Neural cell (in vitro differentiated cells): ENCODE results near the gene MYO3B. TPM values are rescaled to one million over a fixed set of nuclear protein-coding genes. Genes with fewer than 3 reads are reported as not detected.

Experiments used
- H2AFZ ChIP-seq: fragments of 200-600, 300-800 bp; sonication (generic), shearing (Covaris generic); 2 replicates; pipeline ENCODE4 v1.6.0; 2014; ENCODE audit warnings: low read depth, mild to moderate bottlenecking, antibody characterized with exemption, low read length, moderate library complexity
- H3F3A ChIP-seq: fragments of 200-600 bp; shearing (Covaris generic); 2 replicates; pipeline ENCODE4 v1.6.1; 2016; ENCODE audit warnings: mild to moderate bottlenecking, moderate library complexity, mixed read lengths, antibody characterized with exemption, low read length; ENCODE audit not compliant: insufficient read depth, poor library complexity, severe bottlenecking
- H3K27ac ChIP-seq: fragments of 200-600, 300-800 bp; sonication (generic), shearing (Covaris generic); 2 replicates; pipeline ENCODE4 v1.5.1; 2014; ENCODE audit warnings: mild to moderate bottlenecking, low read length, moderate library complexity
- H3K27me3 ChIP-seq: fragments of 300-800, 200-600 bp; sonication (generic), shearing (Covaris generic); 2 replicates; pipeline ENCODE4 v1.6.0; 2014; ENCODE audit warnings: mild to moderate bottlenecking, low read depth, low read length, moderate library complexity; ENCODE audit not compliant: insufficient read depth
- H3K36me3 ChIP-seq: fragments of 300-800, 200-600 bp; sonication (generic), shearing (Covaris generic); 2 replicates; pipeline ENCODE4 v1.5.1; 2014; ENCODE audit warnings: mild to moderate bottlenecking, antibody characterized with exemption, low read length, moderate library complexity; ENCODE audit not compliant: insufficient read depth
- H3K4me2 ChIP-seq: fragments of 300-800, 200-600 bp; sonication (generic), shearing (Covaris generic); 2 replicates; pipeline ENCODE4 v1.6.0; 2014; ENCODE audit warnings: mild to moderate bottlenecking, low read length
- H3K4me3 ChIP-seq: fragments of 300-800, 200-600 bp; sonication (generic), shearing (Covaris generic); 2 replicates; pipeline ENCODE4 v1.5.1; 2014; ENCODE audit warnings: mild to moderate bottlenecking, low read length, moderate library complexity
- H3K79me2 ChIP-seq: fragments of 200-600 bp; shearing (Covaris generic); replicated peaks from 2 replicates; pipeline ENCODE4 v1.6.0; 2014; ENCODE audit warnings: mild to moderate bottlenecking, low read length, moderate library complexity; ENCODE audit not compliant: insufficient read depth
- H3K9ac ChIP-seq: fragments of 300-800, 200-600 bp; sonication (generic), shearing (Covaris generic); 2 replicates; pipeline ENCODE4 v1.6.1; 2016; ENCODE audit warnings: mild to moderate bottlenecking, low read length, mixed read lengths
- H3K9me2 ChIP-seq: fragments of 200-600 bp; shearing (Covaris generic); 2 replicates; pipeline ENCODE4 v1.6.1; 2016; ENCODE audit warnings: mild to moderate bottlenecking, low read length, mixed read lengths; ENCODE audit not compliant: insufficient read depth
- H3K9me3 ChIP-seq: fragments of 200-600, 300-800 bp; sonication (generic), shearing (Covaris generic); 2 replicates; pipeline ENCODE4 v1.6.1; 2016; ENCODE audit warnings: mild to moderate bottlenecking, mixed run types, low read length, moderate library complexity, mixed read lengths
- H4K20me1 ChIP-seq: fragments of 200-600 bp; shearing (Covaris generic); 2 replicates; pipeline ENCODE4 v1.6.1; 2016; ENCODE audit warnings: mild to moderate bottlenecking, mixed run types; ENCODE audit not compliant: insufficient read depth
- EP300 ChIP-seq: fragments of 450-650 bp; conservative IDR thresholded peaks from 2 replicates; pipeline ENCODE4 v1.6.1; 2014; ENCODE audit warnings: antibody characterized with exemption, mild to moderate bottlenecking, moderate library complexity; ENCODE audit not compliant: poor library complexity, severe bottlenecking
- EZH2 ChIP-seq: fragments of 200-600, 300-800 bp; shearing (Covaris generic), sonication (generic); IDR thresholded peaks from 2 replicates; pipeline ENCODE4 v1.6.1; 2014; ENCODE audit warnings: antibody characterized with exemption, low read length, borderline replicate concordance, mild to moderate bottlenecking; ENCODE audit not compliant: insufficient read depth, poor library complexity, severe bottlenecking
- MXI1 ChIP-seq: fragments of 450-650 bp; conservative IDR thresholded peaks from 2 replicates; pipeline ENCODE4 v1.6.1; 2014; ENCODE audit warnings: antibody characterized with exemption, mild to moderate bottlenecking; ENCODE audit not compliant: poor library complexity, severe bottlenecking
- POLR2AphosphoS5 ChIP-seq: IDR thresholded peaks from 2 replicates; pipeline ENCODE4 v1.6.1; 2012
- RAD21 ChIP-seq: fragments of 450-650 bp; conservative IDR thresholded peaks from 2 replicates; pipeline ENCODE4 v1.6.1; 2014; ENCODE audit warnings: antibody characterized with exemption, mild to moderate bottlenecking, moderate library complexity
- REST ChIP-seq: IDR thresholded peaks from 2 replicates; pipeline ENCODE4 v1.6.1; 2012; ENCODE audit warnings: borderline replicate concordance
- SMC3 ChIP-seq: fragments of 450-650 bp; conservative IDR thresholded peaks from 2 replicates; pipeline ENCODE4 v1.6.1; 2014; ENCODE audit warnings: antibody characterized with exemption, mild to moderate bottlenecking, moderate library complexity; ENCODE audit not compliant: poor library complexity
- TAF1 ChIP-seq: IDR thresholded peaks from 2 replicates; pipeline ENCODE4 v1.6.1; 2012; ENCODE audit warnings: low read depth
- polyA plus RNA-seq: library from polyadenylated mRNA; depleted of rRNA; stranded (reverse); fragments of >200 nt; gene quantifications from 2 replicates; pipeline ENCODE4 v1.2.3, GENCODE V29; 2014
- TF ChIP-seq, protein P1 (sequence below): fragments of 450-650 bp; IDR thresholded peaks from 2 replicates; pipeline ENCODE4 v1.5.1; 2014; ENCODE audit warnings: antibody characterized with exemption, mild to moderate bottlenecking, moderate library complexity; ENCODE audit not compliant: poor library complexity, severe bottlenecking

Gene MYO3B
- polyA plus RNA-seq, 1 donor from 2014 or later, result 0.11 TPM

GRCh38 chr2:170391018-170391417 is 213.1 kb downstream of the MYO3B start:
- Histone ChIP-seq H3K4me3 (no peak overlapping the region), H3F3A (no peaks in the 10 kb centered on the region), H3K79me2 (no peaks in the 10 kb centered on the region), H3K36me3 (no peaks in the 10 kb centered on the region), H3K27me3 (no peaks in the 10 kb centered on the region), H3K9me2 (no peaks in the 10 kb centered on the region), H3K4me2 (no peak overlapping the region), H4K20me1 (no peaks in the 10 kb centered on the region), H3K9ac (no peak overlapping the region), H3K27ac (no peak overlapping the region), H2AFZ (no peak overlapping the region), H3K9me3 (no peaks in the 10 kb centered on the region)
- TF ChIP-seq, protein P1, sequence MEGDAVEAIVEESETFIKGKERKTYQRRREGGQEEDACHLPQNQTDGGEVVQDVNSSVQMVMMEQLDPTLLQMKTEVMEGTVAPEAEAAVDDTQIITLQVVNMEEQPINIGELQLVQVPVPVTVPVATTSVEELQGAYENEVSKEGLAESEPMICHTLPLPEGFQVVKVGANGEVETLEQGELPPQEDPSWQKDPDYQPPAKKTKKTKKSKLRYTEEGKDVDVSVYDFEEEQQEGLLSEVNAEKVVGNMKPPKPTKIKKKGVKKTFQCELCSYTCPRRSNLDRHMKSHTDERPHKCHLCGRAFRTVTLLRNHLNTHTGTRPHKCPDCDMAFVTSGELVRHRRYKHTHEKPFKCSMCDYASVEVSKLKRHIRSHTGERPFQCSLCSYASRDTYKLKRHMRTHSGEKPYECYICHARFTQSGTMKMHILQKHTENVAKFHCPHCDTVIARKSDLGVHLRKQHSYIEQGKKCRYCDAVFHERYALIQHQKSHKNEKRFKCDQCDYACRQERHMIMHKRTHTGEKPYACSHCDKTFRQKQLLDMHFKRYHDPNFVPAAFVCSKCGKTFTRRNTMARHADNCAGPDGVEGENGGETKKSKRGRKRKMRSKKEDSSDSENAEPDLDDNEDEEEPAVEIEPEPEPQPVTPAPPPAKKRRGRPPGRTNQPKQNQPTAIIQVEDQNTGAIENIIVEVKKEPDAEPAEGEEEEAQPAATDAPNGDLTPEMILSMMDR, result no peak
- TF ChIP-seq POLR2AphosphoS5 (no peak), MXI1 (no peak), SMC3 (no peak), EZH2 (no peak), RAD21 (no peak), TAF1 (no peak)

GRCh38 chr2:170391697-170392096 is 213.8 kb downstream of the MYO3B start:
- Histone ChIP-seq H2AFZ (no peak overlapping the region), H3K9ac (no peak overlapping the region), H3K27me3 (no peaks in the 10 kb centered on the region), H3K4me2 (no peak overlapping the region), H3K27ac (no peak overlapping the region), H3K4me3 (no peak overlapping the region), H3K36me3 (no peaks in the 10 kb centered on the region), H3K9me2 (no peaks in the 10 kb centered on the region), H4K20me1 (no peaks in the 10 kb centered on the region), H3K79me2 (no peaks in the 10 kb centered on the region), H3K9me3 (no peaks in the 10 kb centered on the region), H3F3A (no peaks in the 10 kb centered on the region)
- no peak for TF ChIP-seq EZH2
- no peak for TF ChIP-seq TAF1
- TF ChIP-seq, protein P1, result no peak
- no peak for TF ChIP-seq POLR2AphosphoS5
- no peak for TF ChIP-seq RAD21
- no peak for TF ChIP-seq REST
- no peak for TF ChIP-seq SMC3
- TF ChIP-seq EP300, result no peak
- TF ChIP-seq MXI1, result no peak
